Measurements from ENCODE around the gene FGF19. TPM values are rescaled to one million over a fixed set of nuclear protein-coding genes. Genes with fewer than 3 reads are reported as not detected.

FGF19 gene
- total and polyA plus RNA-seq, 7 experiments from 2014 or later: not detected

DNA sequence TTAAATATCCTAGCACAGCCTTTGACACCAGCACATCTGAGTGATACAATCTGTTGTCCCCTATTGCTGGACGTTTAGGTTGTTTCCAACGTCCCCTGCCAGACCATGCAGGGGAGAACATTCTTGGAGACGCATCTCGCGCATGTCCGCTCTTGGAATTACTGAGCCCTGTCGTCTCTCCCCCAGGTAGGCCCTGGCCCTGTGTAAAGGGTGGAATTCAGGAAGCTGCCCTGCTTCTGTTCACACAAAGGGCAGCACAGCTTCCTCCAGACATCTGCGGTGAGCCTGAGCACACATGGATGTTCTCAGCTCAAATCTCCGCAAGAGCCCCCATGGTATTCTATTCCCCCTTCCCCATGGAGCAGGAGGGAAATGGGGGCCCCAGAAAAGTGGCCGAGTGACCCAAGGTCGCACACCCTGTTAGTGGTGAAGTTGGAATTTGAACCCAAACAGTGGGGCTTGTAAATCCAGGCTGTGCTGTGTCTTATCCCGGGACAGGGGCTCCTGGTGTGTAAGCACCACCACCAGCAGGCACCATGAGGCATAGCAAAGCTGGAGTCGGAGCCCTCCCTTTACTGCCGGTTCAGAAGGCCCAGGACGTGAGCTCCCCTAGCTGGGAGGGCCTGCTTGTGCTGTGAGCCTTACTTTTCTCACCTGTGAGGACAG, 5.0 kb upstream of the FGF19 start:
- DNase-seq (no peak), ATAC-seq (no peak)
- H3K27ac Mint-ChIP-seq: no peak overlapping the region
- ChIA-PET CTCF (no interaction called here), POLR2A (no interaction called here)
- Histone ChIP-seq H3K9me3 (ENCODE audit: control insufficient read depth in 2 of 3, low read length in 3 of 3) (peaks cover 0 to 6% (median 3%) of the 10 kb centered on the region in 3 experiments), H3K4me1 (ENCODE audit: control insufficient read depth in 2 of 2, insufficient read depth in 2 of 2, low read length in 2 of 2) (peaks cover 6 to 13% of the 10 kb centered on the region in 2 donors), H3K27ac (ENCODE audit: low read depth, low read length) (no peak overlapping the region), H3K4me3 (ENCODE audit: low read length) (no peak overlapping the region), H3K36me3 (ENCODE audit: control insufficient read depth in 2 of 3, insufficient read depth in 3 of 3, low read length in 3 of 3) (no peaks in the 10 kb centered on the region), H3K27me3 (ENCODE audit: control insufficient read depth in 2 of 2, insufficient read depth in 2 of 2, low read length in 2 of 2) (peaks cover 0 to 7% of the 10 kb centered on the region in 2 donors)
- H3K9me3 Mint-ChIP-seq: peaks cover 0 to 15% (median 4%) of the 10 kb centered on the region in 11 donors
- peaks cover 10 to 27% (median 22%) of the 10 kb centered on the region in 7 donors for H3K4me1 Mint-ChIP-seq
- H3K27me3 Mint-ChIP-seq: peaks cover 22 to 36% (median 25%) of the 10 kb centered on the region in 5 donors
- no peak overlapping the region for H3K4me3 Mint-ChIP-seq
- intact Hi-C loops (cut with micrococcal nuclease): loop anchor here in 1 of 2 donors (5.0 to 10.0 kb wide), 2 partner anchors 67 to 116 kb away; partner anchors contain the start of gene CCND1
- H3K36me3 Mint-ChIP-seq: peaks cover 0 to 8% (median 4%) of the 10 kb centered on the region in 5 donors

DNA sequence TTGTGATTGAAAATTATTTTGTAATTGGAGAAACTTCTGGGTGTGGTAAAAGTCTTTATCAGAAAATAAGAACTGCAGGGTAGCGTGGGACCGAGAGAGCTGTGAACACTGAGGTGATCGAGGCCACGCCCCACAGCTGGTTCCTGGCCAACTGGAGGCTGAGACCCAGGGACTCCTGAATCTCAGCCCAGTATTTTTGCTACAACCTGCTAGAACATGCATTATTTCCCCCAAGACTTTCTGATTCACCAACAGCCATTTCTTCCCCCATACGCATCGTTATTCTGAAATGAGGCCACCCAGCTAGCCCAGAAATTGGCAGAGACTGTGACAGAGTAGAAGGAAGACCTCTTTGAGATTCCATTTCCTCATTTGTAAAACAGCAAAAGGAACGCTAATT, 3.4 kb upstream of the FGF19 start:
- no peak for ATAC-seq
- H3K27me3 ChIP-seq (ENCODE audit: control insufficient read depth in 2 of 2, insufficient read depth in 2 of 2, low read length in 2 of 2): peaks cover 0 to 7% of the 10 kb centered on the region in 2 donors
- CTCF ChIA-PET: no interaction called here

DNA sequence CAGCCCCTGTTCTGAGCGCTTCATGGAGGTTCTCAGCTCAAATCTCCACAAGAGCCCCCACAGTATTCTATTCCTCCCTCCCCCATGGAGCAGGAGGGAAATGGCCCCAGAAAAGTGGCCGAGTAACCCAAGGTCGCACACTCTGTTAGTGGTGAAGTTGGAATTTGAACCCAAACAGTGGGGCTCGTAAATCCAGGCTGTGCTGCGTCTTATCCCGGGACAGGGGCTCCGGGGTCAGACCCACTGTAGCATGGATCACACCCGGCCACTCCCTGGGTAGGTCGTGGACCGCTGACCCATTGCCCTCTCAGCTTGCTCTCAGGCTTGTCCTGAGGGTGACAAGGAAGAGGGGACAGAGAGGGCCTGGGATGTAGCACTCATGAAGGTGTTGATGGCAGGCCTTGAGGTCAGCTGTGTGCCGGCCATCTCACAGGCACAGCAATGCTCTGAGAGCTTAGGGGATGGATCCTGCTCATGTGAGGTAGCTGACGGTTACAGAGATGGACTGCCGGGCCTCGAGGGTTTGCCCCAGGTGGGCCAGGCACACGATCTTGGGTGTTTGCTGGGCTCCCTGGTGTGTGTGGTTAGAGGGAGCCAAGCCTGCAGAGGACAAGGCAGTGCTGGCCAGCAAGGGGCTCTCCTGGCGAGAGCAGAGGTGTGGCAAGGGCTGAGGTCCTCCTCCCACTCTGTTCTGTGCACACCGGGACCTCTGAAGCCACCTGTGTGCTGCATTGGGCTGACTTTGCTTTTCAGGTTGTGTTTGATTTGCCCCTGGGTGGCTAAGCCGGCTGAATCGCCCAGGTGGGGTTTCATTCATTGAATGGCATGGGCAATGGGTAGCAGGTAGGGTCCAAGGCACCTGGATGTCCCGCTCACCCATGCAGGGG, 2.3 kb upstream of the FGF19 start:
- Mint-ChIP-seq H3K36me3 (no peaks in the 10 kb centered on the region), H3K4me3 (peak overlapping the region in 4 of 10 donors; percentile 35 to 59 (median 45)), H3K27me3 (peaks cover 22 to 51% (median 36%) of the 10 kb centered on the region in 5 donors), H3K27ac (no peak overlapping the region), H3K4me1 (peaks cover 0 to 18% (median 13%) of the 10 kb centered on the region in 7 donors), H3K9me3 (peaks cover 0 to 5% (median 0%) of the 10 kb centered on the region in 11 donors)
- H3K9me3 ChIP-seq (ENCODE audit: control insufficient read depth in 2 of 3, low read length in 3 of 3): no peaks in the 10 kb centered on the region
- H3K36me3 ChIP-seq (ENCODE audit: control insufficient read depth in 2 of 3, insufficient read depth in 3 of 3, low read length in 3 of 3): no peaks in the 10 kb centered on the region
- DNase-seq (no peak), ATAC-seq (no peak)
- intact Hi-C loops (cut with micrococcal nuclease): loop anchor here in 1 of 2 donors (5.0 to 10.0 kb wide), 2 partner anchors 64 to 119 kb away; partner anchors contain the start of gene CCND1
- ChIA-PET POLR2A (interaction anchor here (0.7 kb wide), 1 partner anchor 32 kb away, joined by 3 read pairs; no protein-coding TSS in a partner anchor), CTCF (interaction anchor here (0.6 kb wide), 1 partner anchor 201 kb away, joined by 3 read pairs; no protein-coding TSS in a partner anchor)
- peaks cover 0 to 7% of the 10 kb centered on the region in 2 donors for H3K27me3 ChIP-seq (ENCODE audit: control insufficient read depth in 2 of 2, insufficient read depth in 2 of 2, low read length in 2 of 2)
- no peak overlapping the region for H3K27ac ChIP-seq (ENCODE audit: low read depth, low read length)
- no peak overlapping the region for H3K4me3 ChIP-seq (ENCODE audit: low read length)
- H3K4me1 ChIP-seq (ENCODE audit: control insufficient read depth in 2 of 2, insufficient read depth in 2 of 2, low read length in 2 of 2): no peaks in the 10 kb centered on the region

More for the DNA sequence above, 3.4 kb upstream of the FGF19 start:
- H3K27me3 Mint-ChIP-seq: peaks cover 24 to 45% (median 34%) of the 10 kb centered on the region in 5 donors
- peaks cover 7 to 27% (median 20%) of the 10 kb centered on the region in 7 donors for H3K4me1 Mint-ChIP-seq
- intact Hi-C loops (cut with micrococcal nuclease): loop anchor here in 1 of 2 donors (5.0 to 10.0 kb wide), 2 partner anchors 65 to 118 kb away; partner anchors contain the start of gene CCND1
- POLR2A ChIA-PET: no interaction called here
- H3K4me1 ChIP-seq (ENCODE audit: control insufficient read depth in 2 of 2, insufficient read depth in 2 of 2, low read length in 2 of 2): peaks cover 6 to 9% of the 10 kb centered on the region in 2 donors
- no peak overlapping the region for H3K4me3 ChIP-seq (ENCODE audit: low read length)
- H3K4me3 Mint-ChIP-seq: peak overlapping the region in 1 of 10 donors; percentile 2
- H3K9me3 Mint-ChIP-seq: peaks cover 0 to 11% (median 4%) of the 10 kb centered on the region in 11 donors
- H3K27ac Mint-ChIP-seq: no peak overlapping the region
- peaks cover 0 to 4% (median under 1%) of the 10 kb centered on the region in 5 donors for H3K36me3 Mint-ChIP-seq
- no peaks in the 10 kb centered on the region for H3K9me3 ChIP-seq (ENCODE audit: control insufficient read depth in 2 of 3, low read length in 3 of 3)
- H3K36me3 ChIP-seq (ENCODE audit: control insufficient read depth in 2 of 3, insufficient read depth in 3 of 3, low read length in 3 of 3): no peaks in the 10 kb centered on the region
- DNase-seq: no peak
- no peak overlapping the region for H3K27ac ChIP-seq (ENCODE audit: low read depth, low read length)

DNA sequence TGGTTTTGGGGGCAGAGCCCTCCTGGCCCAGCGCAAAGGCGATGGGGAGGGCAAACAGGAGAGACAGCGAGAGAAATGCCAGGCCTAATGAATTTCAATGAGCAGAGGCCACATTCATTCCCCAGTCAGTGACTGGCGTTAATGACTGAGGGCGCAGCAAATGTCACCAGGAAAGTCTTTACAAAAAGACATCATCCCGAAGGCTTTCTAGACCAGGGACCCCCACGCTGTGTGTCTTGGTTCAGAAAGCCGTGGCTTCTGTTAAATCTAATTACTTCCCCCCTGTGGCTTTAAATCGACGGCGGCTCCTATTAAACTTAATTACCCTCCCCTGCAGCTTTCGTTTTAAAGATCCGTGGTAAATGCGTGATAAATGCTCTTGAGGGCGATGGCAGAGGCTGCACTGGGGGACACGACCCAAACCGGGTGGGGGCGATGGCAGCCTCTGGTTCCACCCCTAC, 1.6 kb upstream of the FGF19 start:
- Histone ChIP-seq H3K9me3 (ENCODE audit: control insufficient read depth in 2 of 3, low read length in 3 of 3) (no peaks in the 10 kb centered on the region), H3K36me3 (ENCODE audit: control insufficient read depth in 2 of 3, insufficient read depth in 3 of 3, low read length in 3 of 3) (no peaks in the 10 kb centered on the region), H3K27ac (ENCODE audit: low read depth, low read length) (no peak overlapping the region), H3K4me1 (ENCODE audit: control insufficient read depth in 2 of 2, insufficient read depth in 2 of 2, low read length in 2 of 2) (no peaks in the 10 kb centered on the region), H3K4me3 (ENCODE audit: low read length) (no peak overlapping the region), H3K27me3 (ENCODE audit: control insufficient read depth in 2 of 2, insufficient read depth in 2 of 2, low read length in 2 of 2) (peaks cover 0 to 9% of the 10 kb centered on the region in 2 donors)
- peaks cover 0 to 4% (median 0%) of the 10 kb centered on the region in 11 donors for H3K9me3 Mint-ChIP-seq
- no peak for ATAC-seq
- no peaks in the 10 kb centered on the region for H3K36me3 Mint-ChIP-seq
- peaks cover 0 to 19% (median 13%) of the 10 kb centered on the region in 7 donors for H3K4me1 Mint-ChIP-seq
- intact Hi-C loops (cut with micrococcal nuclease): loop anchor here in 1 of 2 donors (5.0 to 10.0 kb wide), 2 partner anchors 63 to 119 kb away; partner anchors contain the start of gene CCND1
- peak overlapping the region in 6 of 10 donors; percentile 21 to 59 (median 38) for H3K4me3 Mint-ChIP-seq
- H3K27ac Mint-ChIP-seq: no peak overlapping the region
- POLR2A ChIA-PET: no interaction called here
- H3K27me3 Mint-ChIP-seq: peaks cover 28 to 59% (median 43%) of the 10 kb centered on the region in 5 donors
- DNase-seq: no peak
- CTCF ChIA-PET: no interaction called here

DNA sequence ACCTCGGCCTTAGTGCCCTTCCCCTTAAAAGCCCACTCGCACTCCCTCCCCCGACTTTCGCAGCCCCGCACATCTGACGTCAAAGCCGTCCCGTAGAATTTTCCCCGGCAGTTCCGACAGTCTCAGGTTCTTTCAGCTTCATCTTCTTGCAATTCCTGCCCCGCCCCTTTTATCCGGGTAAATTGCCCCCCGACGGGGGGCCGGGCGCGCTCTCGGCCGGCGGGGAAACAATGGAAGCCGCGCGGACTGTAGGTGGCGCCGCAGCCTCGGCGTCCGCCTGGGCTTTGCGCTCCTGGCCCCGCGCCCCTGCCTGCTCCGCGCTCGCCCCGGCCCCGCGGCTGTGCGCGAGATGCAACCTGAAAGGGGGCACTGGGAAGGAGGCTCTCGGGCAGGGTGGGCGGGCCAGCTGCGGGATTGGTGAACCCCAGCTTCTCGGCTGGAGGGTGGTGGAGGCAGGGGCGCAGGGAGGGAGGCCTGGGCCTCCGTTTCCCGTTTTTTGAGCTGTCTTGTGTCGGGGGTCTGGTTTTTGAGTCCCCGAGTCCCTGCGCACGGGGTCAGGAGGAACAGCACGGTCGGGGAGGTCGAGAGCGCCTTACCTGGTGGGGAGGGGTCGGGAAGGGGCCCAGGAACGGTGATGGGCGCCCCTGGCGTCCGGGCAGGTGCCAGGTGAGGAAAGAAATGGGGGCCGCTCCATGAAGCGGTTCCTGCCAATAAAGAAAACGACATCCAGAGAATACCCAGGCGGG, 859 bp upstream of the FGF19 start:
- ChIA-PET POLR2A (no interaction called here), CTCF (no interaction called here)
- Histone ChIP-seq H3K4me3 (ENCODE audit: low read length) (no peak overlapping the region), H3K36me3 (ENCODE audit: control insufficient read depth in 2 of 3, insufficient read depth in 3 of 3, low read length in 3 of 3) (no peaks in the 10 kb centered on the region), H3K27ac (ENCODE audit: low read depth, low read length) (no peak overlapping the region), H3K27me3 (ENCODE audit: control insufficient read depth in 2 of 2, insufficient read depth in 2 of 2, low read length in 2 of 2) (peaks cover 0 to 10% of the 10 kb centered on the region in 2 donors), H3K9me3 (ENCODE audit: control insufficient read depth in 2 of 3, low read length in 3 of 3) (no peaks in the 10 kb centered on the region), H3K4me1 (ENCODE audit: control insufficient read depth in 2 of 2, insufficient read depth in 2 of 2, low read length in 2 of 2) (no peaks in the 10 kb centered on the region)
- peaks cover 33 to 63% (median 47%) of the 10 kb centered on the region in 5 donors for H3K27me3 Mint-ChIP-seq
- H3K36me3 Mint-ChIP-seq: no peaks in the 10 kb centered on the region
- DNase-seq: no peak
- peak overlapping the region in 5 of 10 donors; percentile 38 to 76 (median 60) for H3K4me3 Mint-ChIP-seq
- peaks cover 0 to 19% (median 13%) of the 10 kb centered on the region in 7 donors for H3K4me1 Mint-ChIP-seq
- intact Hi-C loops (cut with micrococcal nuclease): loop anchor here in 1 of 2 donors (5.0 to 10.0 kb wide), 2 partner anchors 62 to 120 kb away; partner anchors contain the start of gene CCND1
- no peak overlapping the region for H3K27ac Mint-ChIP-seq
- no peak for ATAC-seq
- peaks cover 0 to 4% (median 0%) of the 10 kb centered on the region in 11 donors for H3K9me3 Mint-ChIP-seq

DNA sequence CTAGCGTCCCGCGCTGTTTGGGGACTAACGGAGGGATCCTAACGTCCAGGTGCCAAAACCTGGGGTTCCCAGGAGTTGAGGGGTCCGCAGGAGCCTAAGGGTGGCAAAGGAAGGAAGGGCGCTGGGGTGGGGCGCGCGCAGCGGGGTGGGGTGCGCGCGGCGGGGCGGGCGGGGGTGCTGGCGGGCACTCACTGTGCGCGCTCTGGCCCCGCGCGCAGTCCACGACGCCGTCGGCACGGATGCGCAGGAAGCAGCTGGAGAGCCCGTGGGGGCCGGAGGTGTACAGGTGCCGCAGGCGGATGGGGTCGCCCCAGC, 412 bp downstream of the FGF19 start:
- no peak overlapping the region for H3K27ac ChIP-seq (ENCODE audit: low read depth, low read length)
- H3K27me3 ChIP-seq (ENCODE audit: control insufficient read depth in 2 of 2, insufficient read depth in 2 of 2, low read length in 2 of 2): peaks cover 0 to 10% of the 10 kb centered on the region in 2 donors
- ATAC-seq (no peak), DNase-seq (no peak)
- no peak overlapping the region for H3K4me3 ChIP-seq (ENCODE audit: low read length)
- no peaks in the 10 kb centered on the region for H3K36me3 ChIP-seq (ENCODE audit: control insufficient read depth in 2 of 3, insufficient read depth in 3 of 3, low read length in 3 of 3)
- ChIA-PET CTCF (no interaction called here), POLR2A (no interaction called here)
- H3K4me1 ChIP-seq (ENCODE audit: control insufficient read depth in 2 of 2, insufficient read depth in 2 of 2, low read length in 2 of 2): no peaks in the 10 kb centered on the region
- peaks cover 41 to 62% (median 60%) of the 10 kb centered on the region in 5 donors for H3K27me3 Mint-ChIP-seq
- peak overlapping the region in 4 of 10 donors; percentile 33 to 62 (median 47) for H3K4me3 Mint-ChIP-seq
- no peaks in the 10 kb centered on the region for H3K9me3 ChIP-seq (ENCODE audit: control insufficient read depth in 2 of 3, low read length in 3 of 3)
- H3K27ac Mint-ChIP-seq: no peak overlapping the region
- intact Hi-C loops (cut with micrococcal nuclease): loop anchor here in 1 of 2 donors (10.0 kb wide), 1 partner anchor 121 kb away; no protein-coding TSS in a partner anchor
- peaks cover 0 to 19% (median 13%) of the 10 kb centered on the region in 7 donors for H3K4me1 Mint-ChIP-seq
- H3K9me3 Mint-ChIP-seq: peaks cover 0 to 2% (median 0%) of the 10 kb centered on the region in 11 donors
- H3K36me3 Mint-ChIP-seq: no peaks in the 10 kb centered on the region

Measured in naive thymus-derived CD4-positive, alpha-beta T cell (primary cell).